Adrenal gland (tissue), 12 donors: Measurements from ENCODE around the gene NR2F1-AS1. TPM values are rescaled to one million over a fixed set of nuclear protein-coding genes. Genes with fewer than 3 reads are reported as not detected.

Source experiments
- DNase-seq, 7 donors: peaks; one replicate each; pipeline ENCODE4 v3.0.0-alpha.2; 2019 to 2020
- H3K27ac ChIP-seq, 5 donors: fragments of 200-600 bp; sonication (generic) in 4 of 5; 1 replicate in 3 of 5; 2 replicates in 2 of 5; pipeline versions ENCODE4 v1.5.1 to v1.8.0; 2016 to 2020; ENCODE audit warnings: mild to moderate bottlenecking in 1 of 5
- H3K27me3 ChIP-seq: fragments of 200-600 bp; 2 replicates; pipeline ENCODE4 v1.8.0; 2021
- H3K36me3 ChIP-seq, 2 donors: fragments of 200-600 bp; replicated peaks in 1 of 2; 1 replicate in 1 of 2; 2 replicates in 1 of 2; pipeline versions ENCODE4 v1.5.1 to v1.8.0; 2018 to 2022
- H3K4me1 ChIP-seq, 2 donors: fragments of 200-600 bp; replicated peaks in 1 of 2; 1 replicate in 1 of 2; 2 replicates in 1 of 2; pipeline versions ENCODE4 v1.5.1 to v1.8.0; 2018 to 2021
- H3K4me3 ChIP-seq, 4 donors: fragments of 200-600 bp; sonication (generic) in 3 of 4; one replicate each; pipeline ENCODE4 v1.5.1; 2016 to 2018
- H3K9me3 ChIP-seq, 3 donors: fragments of 200-600 bp; sonication (generic) in 1 of 3; replicated peaks in 1 of 3; 1 replicate in 2 of 3; 2 replicates in 1 of 3; pipeline versions ENCODE4 v1.5.1 to v1.8.0; 2016 to 2021
- POLR2A ChIP-seq, 2 donors: fragments of 450-650 bp; IDR thresholded peaks; one replicate each; pipeline ENCODE4 v1.6.1; 2017; ENCODE audit warnings: antibody characterized with exemption in 2 of 2, mild to moderate bottlenecking in 2 of 2, moderate library complexity in 1 of 2
- WGBS, 4 donors: extraction: QIAGEN DNeasy Blood & Tissue Kit in 2 of 4; methylation state at CpG; one replicate each; pipeline versions ENCODE4 v1.1.5 to v1.1.7; 2013 to 2017; 5-methylcytosine and 5-hydroxymethylcytosine counted together
- intact Hi-C, 2 donors: fragments of 100-400 bp; cut with DNase I; formaldehyde crosslinking; loops; one replicate each; pipeline versions ENCODE4 v1.14.1 to v1.15.0; 2022 to 2023
- polyA plus RNA-seq, 3 donors: library from polyadenylated mRNA; stranded (reverse); fragments of 200-250 nt in 2 of 3; fragments of 350-450 nt in 1 of 3; fragmentation: Illumina TruSeq in 1 of 3; extraction: RNeasy Lipid Tissue Mini Kit (QIAGEN cat#74804) in 1 of 3; gene quantifications; one replicate each; pipeline ENCODE4 v1.2.3, GENCODE V29; 2013 to 2014
- total RNA-seq, 9 donors: library from RNA; depleted of rRNA in 4 of 9; stranded (reverse); fragments of >200 nt in 4 of 9; fragments of 120-200 nt in 1 of 9; fragmentation: NEBNext Ultra II Directional in 1 of 9; extraction: Animal tissue kit (Norgen Biotek cat#: 25700) in 1 of 9; gene quantifications; one replicate each; pipeline versions ENCODE4 v1.1.0 to v1.2.4, GENCODE V29; 2013 to 2023
- TF ChIP-seq, protein P1 (sequence below), 6 experiments: fragments of 450-650 bp in 4 of 6; fragments of 200-600 bp in 2 of 6; sonication (generic) in 1 of 6; IDR thresholded peaks; 1 replicate in 5 of 6; 2 replicates in 1 of 6; pipeline versions ENCODE4 v1.5.1 to v1.8.0; 2016 to 2021; ENCODE audit warnings: antibody characterized with exemption in 6 of 6, mild to moderate bottlenecking in 2 of 6, moderate library complexity in 1 of 6
- donor health status: healthy with polysubstance abuse.
- donor health status: Bipolar disorder and iron deficiency.
- donor health status: DM: yes; HTN: yes; CAD: no.
- donor health status: DM: no; HTN: no; CAD: no.
- donor health status: DM: no; HTN: no; CAD: no.
- donor health status: DM: yes; HTN: yes; CAD: no.

Gene NR2F1-AS1
- total and polyA plus RNA-seq, 12 donors = 13.2 to 107 (median 29.1) TPM

DNA sequence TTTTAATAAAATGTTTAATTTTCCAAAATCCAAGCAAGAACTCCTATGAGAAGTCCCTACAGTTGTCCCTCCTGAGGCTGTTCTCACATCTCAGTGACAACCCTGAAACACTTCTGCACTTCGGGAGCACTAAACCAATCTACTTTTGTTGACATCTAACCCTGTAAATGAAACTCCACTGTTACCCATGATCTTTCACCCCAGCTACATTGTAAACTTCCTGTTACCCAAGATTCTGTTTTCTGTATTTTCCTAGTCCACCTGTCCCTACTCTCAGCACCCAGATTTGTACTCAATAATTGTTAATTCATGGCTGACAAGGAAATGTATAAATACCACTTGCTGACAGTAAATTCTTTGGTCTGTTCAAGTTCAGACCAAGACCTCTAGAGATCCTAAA lies 153.7 kb downstream of the NR2F1-AS1 start:
- intact Hi-C loops = no loop called here
- peaks cover 4 to 9% of the 10 kb centered on the region in 2 donors for H3K4me1 ChIP-seq
- no peaks in the 10 kb centered on the region for H3K27me3 ChIP-seq
- no peak overlapping the region for H3K4me3 ChIP-seq
- no peak for DNase-seq
- H3K9me3 ChIP-seq = no peaks in the 10 kb centered on the region
- H3K27ac ChIP-seq = no peak overlapping the region
- WGBS, 4 donors = 64 to 90% (median 71%) methylated on average over 1 of the region's 1 CpG
- H3K36me3 ChIP-seq = no peaks in the 10 kb centered on the region
- TF ChIP-seq POLR2A (IDR thresholded peaks at IDR 0.05) = no peak
- TF ChIP-seq, protein P1, sequence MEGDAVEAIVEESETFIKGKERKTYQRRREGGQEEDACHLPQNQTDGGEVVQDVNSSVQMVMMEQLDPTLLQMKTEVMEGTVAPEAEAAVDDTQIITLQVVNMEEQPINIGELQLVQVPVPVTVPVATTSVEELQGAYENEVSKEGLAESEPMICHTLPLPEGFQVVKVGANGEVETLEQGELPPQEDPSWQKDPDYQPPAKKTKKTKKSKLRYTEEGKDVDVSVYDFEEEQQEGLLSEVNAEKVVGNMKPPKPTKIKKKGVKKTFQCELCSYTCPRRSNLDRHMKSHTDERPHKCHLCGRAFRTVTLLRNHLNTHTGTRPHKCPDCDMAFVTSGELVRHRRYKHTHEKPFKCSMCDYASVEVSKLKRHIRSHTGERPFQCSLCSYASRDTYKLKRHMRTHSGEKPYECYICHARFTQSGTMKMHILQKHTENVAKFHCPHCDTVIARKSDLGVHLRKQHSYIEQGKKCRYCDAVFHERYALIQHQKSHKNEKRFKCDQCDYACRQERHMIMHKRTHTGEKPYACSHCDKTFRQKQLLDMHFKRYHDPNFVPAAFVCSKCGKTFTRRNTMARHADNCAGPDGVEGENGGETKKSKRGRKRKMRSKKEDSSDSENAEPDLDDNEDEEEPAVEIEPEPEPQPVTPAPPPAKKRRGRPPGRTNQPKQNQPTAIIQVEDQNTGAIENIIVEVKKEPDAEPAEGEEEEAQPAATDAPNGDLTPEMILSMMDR (IDR thresholded peaks at IDR 0.05) = no peak

- Histone ChIP-seq H3K9me3 (no peaks in the 10 kb centered on the region), H3K27ac (no peak overlapping the region), H3K4me3 (no peak overlapping the region), H3K36me3 (no peaks in the 10 kb centered on the region), H3K4me1 (peaks cover 4 to 9% of the 10 kb centered on the region in 2 donors), H3K27me3 (no peaks in the 10 kb centered on the region)
- DNase-seq = no peak
- WGBS, 4 donors = 74 to 82% (median 77%) methylated on average over 5 to 6 of the region's 6 CpGs
- intact Hi-C loops = no loop called here
- TF ChIP-seq POLR2A (IDR thresholded peaks at IDR 0.05) = no peak
These were observed 155.9 kb downstream of the NR2F1-AS1 start for GRCh38 chr5:93425096-93425495.

GRCh38 chr5:93423300-93423699 lies 157.7 kb downstream of the NR2F1-AS1 start:
- no peaks in the 10 kb centered on the region for H3K9me3 ChIP-seq
- no peaks in the 10 kb centered on the region for H3K27me3 ChIP-seq
- TF ChIP-seq, protein P1 (IDR thresholded peaks at IDR 0.05) = no peak
- TF ChIP-seq POLR2A (IDR thresholded peaks at IDR 0.05) = no peak
- no peaks in the 10 kb centered on the region for H3K36me3 ChIP-seq
- H3K27ac ChIP-seq = no peak overlapping the region
- intact Hi-C loops = no loop called here
- no peak for DNase-seq
- WGBS, 4 donors = 80 to 94% (median 86%) methylated on average over 3 of the region's 3 CpGs
- no peak overlapping the region for H3K4me3 ChIP-seq
- H3K4me1 ChIP-seq = peaks cover 4 to 9% of the 10 kb centered on the region in 2 donors

DNA sequence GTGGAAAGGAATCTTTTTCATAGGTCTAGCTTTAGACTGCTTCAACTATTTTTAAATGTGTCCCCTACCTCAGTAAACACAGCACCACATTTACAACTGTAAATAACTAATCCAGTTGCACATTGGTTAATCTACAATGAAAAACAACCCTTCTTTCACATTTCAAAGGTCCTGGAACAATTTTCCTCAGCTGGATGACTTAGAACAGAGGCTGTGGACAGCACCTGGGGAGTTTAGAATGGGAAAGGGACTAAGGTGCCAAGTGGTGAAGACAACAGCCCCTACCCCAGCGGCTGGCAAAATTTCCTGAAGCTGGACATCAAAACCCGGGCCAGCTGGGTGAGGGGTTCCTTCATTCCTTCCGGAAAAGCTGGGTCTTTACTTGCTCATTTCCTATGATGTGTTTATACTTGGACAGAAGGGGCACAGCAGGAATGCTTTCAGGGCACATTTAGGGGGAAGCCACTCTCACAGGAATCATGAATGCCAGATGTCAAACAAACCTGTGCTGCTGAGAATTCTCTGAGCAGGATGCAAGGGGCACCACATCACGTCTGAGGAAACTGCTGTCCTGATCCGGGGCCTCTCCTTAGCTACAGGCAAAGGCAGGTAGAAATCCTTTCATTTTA lies 158.3 kb downstream of the NR2F1-AS1 start:
- Histone ChIP-seq H3K36me3 (no peaks in the 10 kb centered on the region), H3K27me3 (no peaks in the 10 kb centered on the region), H3K4me1 (peaks cover 4 to 9% of the 10 kb centered on the region in 2 donors), H3K4me3 (no peak overlapping the region), H3K27ac (no peak overlapping the region), H3K9me3 (no peaks in the 10 kb centered on the region)
- DNase-seq = no peak
- intact Hi-C loops = no loop called here
- TF ChIP-seq, protein P1 (IDR thresholded peaks at IDR 0.05) = no peak
- no peak for TF ChIP-seq POLR2A (IDR thresholded peaks at IDR 0.05)
- WGBS, 4 donors = 61 to 73% (median 69%) methylated on average over 5 of the region's 5 CpGs

DNA sequence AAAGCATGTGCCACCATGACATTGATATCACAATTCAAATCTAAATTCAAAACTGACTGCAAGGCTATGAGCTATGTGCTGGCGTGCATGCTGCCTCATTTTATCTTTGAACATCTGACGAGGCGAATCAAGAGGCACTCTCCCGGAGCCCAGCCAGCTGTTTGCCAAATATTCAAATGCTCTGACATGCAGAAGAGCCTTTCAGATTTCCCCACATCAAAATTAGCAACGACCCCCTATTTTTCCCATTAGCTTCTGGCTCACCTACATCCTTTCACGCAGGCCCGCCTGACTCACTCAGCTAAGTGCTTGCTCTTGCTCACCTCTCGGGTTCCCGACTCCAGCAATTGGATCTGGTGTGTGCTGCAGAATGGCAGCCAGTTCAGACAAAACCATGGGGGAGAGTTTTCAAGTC lies 159.0 kb downstream of the NR2F1-AS1 start:
- intact Hi-C loops = no loop called here
- no peak for DNase-seq
- H3K36me3 ChIP-seq = no peaks in the 10 kb centered on the region

More for the DNA sequence above, 159.0 kb downstream of the NR2F1-AS1 start:
- no peak overlapping the region for H3K27ac ChIP-seq
- no peaks in the 10 kb centered on the region for H3K27me3 ChIP-seq
- no peaks in the 10 kb centered on the region for H3K9me3 ChIP-seq
- H3K4me3 ChIP-seq = no peak overlapping the region
- peaks cover 4 to 9% of the 10 kb centered on the region in 2 donors for H3K4me1 ChIP-seq
- no peak for TF ChIP-seq POLR2A (IDR thresholded peaks at IDR 0.05)
- TF ChIP-seq, protein P1 (IDR thresholded peaks at IDR 0.05) = no peak
- 84 to 88% (median 87%) methylated on average over 9 of the region's 9 CpGs for WGBS, 4 donors
